Measurements from ENCODE around the gene VMAC.
"Not testable (repeated sequence)": the region's sequence is repeated elsewhere in the genome, so short reads cannot be mapped to it uniquely, and the experiment has no call there.

The VMAC gene

GRCh38 chr19:5873617-5874199 lies 31.0 kb upstream of the VMAC start:
- Histone ChIP-seq H3K4me3 (ENCODE audit: insufficient read depth, low read length, poor library complexity, severe bottlenecking) (no peak overlapping the region), H3K27me3 (ENCODE audit: low read length) (no peaks in the 10 kb centered on the region)

GRCh38 chr19:5874496-5874895 lies 30.2 kb upstream of the VMAC start:
- H3K4me2 ChIP-seq (ENCODE audit: low read depth, low read length, poor library complexity, severe bottlenecking); H3F3A ChIP-seq (ENCODE audit: insufficient read depth); H3K9me3 ChIP-seq (ENCODE audit: insufficient read depth, low read length); H3K36me3 ChIP-seq (ENCODE audit: low read length); H3K4me3 ChIP-seq (ENCODE audit: insufficient read depth, low read length, poor library complexity, severe bottlenecking); H3K27me3 ChIP-seq (ENCODE audit: low read length); H3K27ac ChIP-seq (ENCODE audit: low read depth, low read length); H3K9me2 ChIP-seq (replicated peaks; ENCODE audit: insufficient read depth, low read length); H2AFZ ChIP-seq (ENCODE audit: low read depth, low read length, severe bottlenecking); H4K20me1 ChIP-seq (ENCODE audit: low read depth, low read length); H3K9ac ChIP-seq (ENCODE audit: low read length); H3K79me2 ChIP-seq (ENCODE audit: insufficient read depth, low read length): not testable (repeated sequence)

More at GRCh38 chr19:5873617-5874199, 31.0 kb upstream of the VMAC start:
- Histone ChIP-seq H3K9me3 (ENCODE audit: insufficient read depth, low read length) (no peaks in the 10 kb centered on the region), H3K27ac (ENCODE audit: low read depth, low read length) (no peak overlapping the region), H3K9ac (ENCODE audit: low read length) (no peak overlapping the region), H4K20me1 (ENCODE audit: low read depth, low read length) (no peaks in the 10 kb centered on the region), H3K4me2 (ENCODE audit: low read depth, low read length, poor library complexity, severe bottlenecking) (no peak overlapping the region), H3K36me3 (ENCODE audit: low read length) (no peaks in the 10 kb centered on the region), H3K79me2 (ENCODE audit: insufficient read depth, low read length) (no peaks in the 10 kb centered on the region), H2AFZ (ENCODE audit: low read depth, low read length, severe bottlenecking) (no peak overlapping the region), H3F3A (ENCODE audit: insufficient read depth) (no peaks in the 10 kb centered on the region), H3K9me2 (replicated peaks; ENCODE audit: insufficient read depth, low read length) (no peaks in the 10 kb centered on the region)
- TF ChIP-seq, protein P1, sequence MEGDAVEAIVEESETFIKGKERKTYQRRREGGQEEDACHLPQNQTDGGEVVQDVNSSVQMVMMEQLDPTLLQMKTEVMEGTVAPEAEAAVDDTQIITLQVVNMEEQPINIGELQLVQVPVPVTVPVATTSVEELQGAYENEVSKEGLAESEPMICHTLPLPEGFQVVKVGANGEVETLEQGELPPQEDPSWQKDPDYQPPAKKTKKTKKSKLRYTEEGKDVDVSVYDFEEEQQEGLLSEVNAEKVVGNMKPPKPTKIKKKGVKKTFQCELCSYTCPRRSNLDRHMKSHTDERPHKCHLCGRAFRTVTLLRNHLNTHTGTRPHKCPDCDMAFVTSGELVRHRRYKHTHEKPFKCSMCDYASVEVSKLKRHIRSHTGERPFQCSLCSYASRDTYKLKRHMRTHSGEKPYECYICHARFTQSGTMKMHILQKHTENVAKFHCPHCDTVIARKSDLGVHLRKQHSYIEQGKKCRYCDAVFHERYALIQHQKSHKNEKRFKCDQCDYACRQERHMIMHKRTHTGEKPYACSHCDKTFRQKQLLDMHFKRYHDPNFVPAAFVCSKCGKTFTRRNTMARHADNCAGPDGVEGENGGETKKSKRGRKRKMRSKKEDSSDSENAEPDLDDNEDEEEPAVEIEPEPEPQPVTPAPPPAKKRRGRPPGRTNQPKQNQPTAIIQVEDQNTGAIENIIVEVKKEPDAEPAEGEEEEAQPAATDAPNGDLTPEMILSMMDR (IDR thresholded peaks at IDR 0.05; ENCODE audit: insufficient read depth, low read length, poor library complexity, severe bottlenecking), result no peak
- TF ChIP-seq EZH2phosphoT487 (conservative IDR thresholded peaks at IDR 0.05; ENCODE audit: low read length), result no peak

DNA sequence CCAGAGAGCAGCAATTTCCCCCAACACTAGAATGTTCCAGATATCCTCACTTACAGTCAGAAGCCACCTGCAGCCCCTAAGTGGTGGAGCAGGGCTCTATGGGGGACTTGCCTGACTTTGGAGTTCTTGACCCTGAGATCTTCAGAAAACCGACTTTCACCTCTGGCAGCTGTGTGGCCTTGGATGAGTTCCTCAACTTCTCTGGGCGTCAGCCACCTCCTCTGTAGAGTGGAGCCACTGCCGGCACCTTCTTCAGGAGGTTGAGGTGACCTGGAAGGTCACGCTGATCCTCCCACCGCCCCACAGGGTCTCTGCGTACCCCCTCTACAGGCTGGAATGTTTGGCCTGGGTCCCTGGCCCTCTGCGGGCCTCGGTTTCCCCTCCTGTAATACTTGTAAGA lies 27.2 kb upstream of the VMAC start:
- Histone ChIP-seq H4K20me1 (ENCODE audit: low read depth, low read length) (no peaks in the 10 kb centered on the region), H3K9me3 (ENCODE audit: insufficient read depth, low read length) (no peaks in the 10 kb centered on the region), H3K27ac (ENCODE audit: low read depth, low read length) (no peak overlapping the region), H3K9ac (ENCODE audit: low read length) (no peak overlapping the region), H3K9me2 (replicated peaks; ENCODE audit: insufficient read depth, low read length) (no peaks in the 10 kb centered on the region), H3K27me3 (ENCODE audit: low read length) (no peaks in the 10 kb centered on the region), H3K79me2 (ENCODE audit: insufficient read depth, low read length) (no peaks in the 10 kb centered on the region), H3K4me2 (ENCODE audit: low read depth, low read length, poor library complexity, severe bottlenecking) (no peak overlapping the region), H3F3A (ENCODE audit: insufficient read depth) (no peaks in the 10 kb centered on the region), H2AFZ (ENCODE audit: low read depth, low read length, severe bottlenecking) (no peak overlapping the region), H3K36me3 (ENCODE audit: low read length) (no peaks in the 10 kb centered on the region), H3K4me3 (ENCODE audit: insufficient read depth, low read length, poor library complexity, severe bottlenecking) (no peak overlapping the region)
- no peak for TF ChIP-seq EZH2phosphoT487 (conservative IDR thresholded peaks at IDR 0.05; ENCODE audit: low read length)
- TF ChIP-seq, protein P1 (IDR thresholded peaks at IDR 0.05; ENCODE audit: insufficient read depth, low read length, poor library complexity, severe bottlenecking), result no peak

GRCh38 chr19:5877882-5878281 lies 26.8 kb upstream of the VMAC start:
- Histone ChIP-seq H2AFZ (ENCODE audit: low read depth, low read length, severe bottlenecking) (no peak overlapping the region), H3F3A (ENCODE audit: insufficient read depth) (no peaks in the 10 kb centered on the region), H3K36me3 (ENCODE audit: low read length) (no peaks in the 10 kb centered on the region), H3K79me2 (ENCODE audit: insufficient read depth, low read length) (no peaks in the 10 kb centered on the region), H3K9me3 (ENCODE audit: insufficient read depth, low read length) (no peaks in the 10 kb centered on the region), H3K9ac (ENCODE audit: low read length) (no peak overlapping the region), H3K27ac (ENCODE audit: low read depth, low read length) (no peak overlapping the region), H3K4me3 (ENCODE audit: insufficient read depth, low read length, poor library complexity, severe bottlenecking) (no peak overlapping the region), H4K20me1 (ENCODE audit: low read depth, low read length) (no peaks in the 10 kb centered on the region), H3K9me2 (replicated peaks; ENCODE audit: insufficient read depth, low read length) (no peaks in the 10 kb centered on the region), H3K4me2 (ENCODE audit: low read depth, low read length, poor library complexity, severe bottlenecking) (no peak overlapping the region), H3K27me3 (ENCODE audit: low read length) (no peaks in the 10 kb centered on the region)
- TF ChIP-seq, protein P1 (IDR thresholded peaks at IDR 0.05; ENCODE audit: insufficient read depth, low read length, poor library complexity, severe bottlenecking), result no peak
- TF ChIP-seq EZH2phosphoT487 (conservative IDR thresholded peaks at IDR 0.05; ENCODE audit: low read length), result no peak
